ENCODE results near the gene OTUD1.

GRCh38 chr10:23474081-23474480, 35.2 kb downstream of the OTUD1 start:
- TF ChIP-seq CTCF (IDR thresholded peaks at IDR 0.05) (no peak), POLR2A (IDR thresholded peaks at IDR 0.05) (no peak)

Measured in transverse colon (tissue), 3 donors.